HCT116 (cell line): ENCODE results near the gene RET. TPM values are rescaled to one million over a fixed set of nuclear protein-coding genes. Genes with fewer than 3 reads are reported as not detected.

Experiments
- ATAC-seq: fragments of 200-7000 bp; cut with Tn5 transposase; 2 replicates; pipeline ENCODE4 v1.9.1; 2020; ENCODE audit warnings: mild to moderate bottlenecking, moderate library complexity
- BruUV-seq: library from RNA; stranded (reverse); fragments of 400-500 nt; replicated peaks from 2 replicates; lab custom pipeline; 2021; lab: Mats Ljungman, UMichigan
- CTCF ChIA-PET: fragments of 300-600 bp; sonication (Branson Sonifier 250); formaldehyde crosslinking; loops from one replicate; lab custom pipeline; 2021; ENCODE audit warnings: antibody characterized with exemption; lab: Charles Lee
- POLR2A ChIA-PET: fragments of 300-600, 350-600 bp; sonication (Branson Sonifier 250); formaldehyde crosslinking; loops from one replicate; lab custom pipeline; 2021; ENCODE audit warnings: antibody characterized with exemption; lab: Charles Lee
- RAD21 ChIA-PET, 2 experiments: fragments of 300-600 bp; sonication (Branson Sonifier 250); formaldehyde crosslinking; loops; one replicate each; lab custom pipeline; 2023; ENCODE audit warnings: low total read pairs in 2 of 2; ENCODE audit not compliant: uncharacterized antibody in 2 of 2, unreplicated experiment in 2 of 2, low non-redundant PET in 1 of 2; lab: Charles Lee
- DNase-seq: peaks from one replicate; pipeline ENCODE4 v3.0.0-alpha.2; 2010; ENCODE audit warnings: low read depth, low spot score
- H2AFZ ChIP-seq: fragments of 200-600 bp; shearing (Covaris generic), sonication (generic); 2 replicates; pipeline ENCODE4 v1.6.1; 2017; ENCODE audit warnings: low read depth, mixed run types, mixed read lengths, antibody characterized with exemption, low read length; ENCODE audit not compliant: poor library complexity, severe bottlenecking
- H3K27ac ChIP-seq: 2 replicates; pipeline ENCODE4 v1.5.1; 2012; ENCODE audit warnings: low read depth, low read length
- H3K27me3 ChIP-seq: fragments of 200-600 bp; sonication (generic); 2 replicates; pipeline ENCODE4 v1.6.1; 2016; ENCODE audit warnings: mixed run types, low read length, mixed read lengths; ENCODE audit not compliant: insufficient read depth
- H3K36me3 ChIP-seq, 2 experiments: fragments of 200-500 bp in 1 of 2; fragments of 200-600 bp in 1 of 2; sonication (Bioruptor generic) in 1 of 2; sonication (generic) in 1 of 2; 2 replicates each; pipeline versions ENCODE4 v1.5.1 to v1.6.1; 2014 to 2016; ENCODE audit warnings: low read length in 2 of 2, inconsistent platforms in 1 of 2, mixed read lengths in 1 of 2, mixed run types in 1 of 2; ENCODE audit not compliant: insufficient read depth in 2 of 2, control insufficient read depth in 1 of 2
- H3K4me1 ChIP-seq, 2 experiments: fragments of 200-600 bp in 1 of 2; sonication (generic) in 1 of 2; 2 replicates each; pipeline versions ENCODE4 v1.5.1 to v1.6.1; 2012 to 2017; ENCODE audit warnings: low read length in 2 of 2, inconsistent platforms in 1 of 2, mild to moderate bottlenecking in 1 of 2, mixed read lengths in 1 of 2, mixed run types in 1 of 2, moderate library complexity in 1 of 2; ENCODE audit not compliant: insufficient read depth in 2 of 2, control insufficient read depth in 1 of 2
- H3K4me2 ChIP-seq: fragments of 200-600 bp; sonication (generic); 2 replicates; pipeline ENCODE4 v1.6.1; 2017; ENCODE audit warnings: mixed run types, low read length, mixed read lengths
- H3K4me3 ChIP-seq, 2 experiments: fragments of 200-600 bp in 1 of 2; sonication (generic) in 1 of 2; replicated peaks in 1 of 2; 2 replicates each; pipeline ENCODE4 v1.5.1; 2011 to 2016; ENCODE audit warnings: low read length in 2 of 2, control low read depth in 1 of 2, low read depth in 1 of 2, mild to moderate bottlenecking in 1 of 2, mixed read lengths in 1 of 2, mixed run types in 1 of 2
- H3K79me2 ChIP-seq: fragments of 200-600 bp; sonication (generic); 2 replicates; pipeline ENCODE4 v1.6.1; 2017; ENCODE audit warnings: mild to moderate bottlenecking, mixed run types, low read length, moderate library complexity, mixed read lengths; ENCODE audit not compliant: insufficient read depth
- H3K9ac ChIP-seq: fragments of 200-600 bp; sonication (generic); 2 replicates; pipeline ENCODE4 v1.6.1; 2016; ENCODE audit warnings: low read length, mixed read lengths
- H3K9me2 ChIP-seq: fragments of 200-600 bp; sonication (generic), shearing (Covaris generic); 2 replicates; pipeline ENCODE4 v1.6.1; 2017; ENCODE audit warnings: mixed run types, mild to moderate bottlenecking, moderate library complexity; ENCODE audit not compliant: insufficient read depth
- H3K9me3 ChIP-seq, 2 experiments: fragments of 200-500 bp in 1 of 2; fragments of 200-600 bp in 1 of 2; sonication (Bioruptor generic) in 1 of 2; sonication (generic) in 1 of 2; 2 replicates each; pipeline ENCODE4 v1.6.1; 2014 to 2017; ENCODE audit warnings: low read length in 2 of 2, mixed read lengths in 2 of 2, inconsistent platforms in 1 of 2, low read depth in 1 of 2, mild to moderate bottlenecking in 1 of 2, mixed run types in 1 of 2, moderate library complexity in 1 of 2; ENCODE audit not compliant: control insufficient read depth in 1 of 2, insufficient read depth in 1 of 2
- H4K20me1 ChIP-seq: fragments of 200-600 bp; sonication (generic), shearing (Covaris generic); 2 replicates; pipeline ENCODE4 v1.6.1; 2017; ENCODE audit warnings: mixed run types, mild to moderate bottlenecking, moderate library complexity; ENCODE audit not compliant: insufficient read depth
- CTCF ChIP-seq, 3 experiments: fragments of 200-600 bp in 1 of 3; sonication (generic) in 1 of 3; IDR thresholded peaks in 2 of 3; conservative IDR thresholded peaks in 1 of 3; 2 replicates each; pipeline ENCODE4 v1.5.1; 2012 to 2017; ENCODE audit warnings: low read depth in 2 of 3, low read length in 2 of 3, antibody characterized with exemption in 1 of 3, borderline replicate concordance in 1 of 3, control low read depth in 1 of 3, mild to moderate bottlenecking in 1 of 3, mixed read lengths in 1 of 3, mixed run types in 1 of 3, moderate library complexity in 1 of 3; ENCODE audit not compliant: insufficient read depth in 1 of 3
- MAX ChIP-seq: IDR thresholded peaks from 2 replicates; pipeline ENCODE4 v1.6.1; 2012
- REST ChIP-seq: IDR thresholded peaks from 2 replicates; pipeline ENCODE4 v1.6.1; 2012; ENCODE audit warnings: low read depth
- SRF ChIP-seq: IDR thresholded peaks from 2 replicates; pipeline ENCODE4 v1.6.1; 2012; ENCODE audit warnings: low read depth
- ZNF274 ChIP-seq: fragments of 200-500 bp; sonication (Bioruptor generic); IDR thresholded peaks from 2 replicates; pipeline ENCODE4 v1.6.1; 2014; ENCODE audit warnings: mild to moderate bottlenecking, low read depth, low read length, inconsistent platforms
- intact Hi-C: fragments of 100-400 bp; cut with micrococcal nuclease; formaldehyde crosslinking; loops from 2 replicates; pipeline ENCODE4 v1.10.0; 2022
- total RNA-seq: library from RNA; stranded (reverse); gene quantifications from one replicate; pipeline ENCODE4 v1.2.1, GENCODE V29; 2021; ENCODE audit not compliant: unreplicated experiment

The RET gene
- total RNA-seq, 1 experiment from 2014 or later: 5.9 TPM

GRCh38 chr10:43109671-43110249 lies 32.9 kb downstream of the RET start:
- no peaks in the 10 kb centered on the region for H3K36me3 ChIP-seq
- no TSS peak for BruUV-seq
- TF ChIP-seq SRF (no peak), CTCF (IDR thresholded peaks at IDR 0.05 in 2 of 3, conservative IDR thresholded peaks at IDR 0.05 in 1 of 3; ENCODE audit: borderline replicate concordance in 1 of 3, insufficient read depth in 1 of 3, low read depth in 2 of 3, low read length in 2 of 3) (no peak), REST (no peak), MAX (no peak), ZNF274 (no peak)
- no peaks in the 10 kb centered on the region for H3K9me2 ChIP-seq
- no peak overlapping the region for H3K4me2 ChIP-seq
- no peaks in the 10 kb centered on the region for H3K27me3 ChIP-seq
- no peak overlapping the region for H2AFZ ChIP-seq
- ATAC-seq (no peak), DNase-seq (no peak)
- no peaks in the 10 kb centered on the region for H4K20me1 ChIP-seq
- no peak overlapping the region for H3K9ac ChIP-seq
- no peaks in the 10 kb centered on the region for H3K79me2 ChIP-seq
- H3K27ac ChIP-seq: no peak overlapping the region
- H3K4me1 ChIP-seq: peaks cover 0 to 10% of the 10 kb centered on the region in 2 experiments; a peak in 2 of 4 replicates
- ChIA-PET POLR2A (no interaction called here), CTCF (no interaction called here), RAD21 (no interaction called here)
- intact Hi-C loops: no loop called here
- no peak overlapping the region for H3K4me3 ChIP-seq
- no peaks in the 10 kb centered on the region for H3K9me3 ChIP-seq
